ENCODE data around the gene UAP1.

DNA sequence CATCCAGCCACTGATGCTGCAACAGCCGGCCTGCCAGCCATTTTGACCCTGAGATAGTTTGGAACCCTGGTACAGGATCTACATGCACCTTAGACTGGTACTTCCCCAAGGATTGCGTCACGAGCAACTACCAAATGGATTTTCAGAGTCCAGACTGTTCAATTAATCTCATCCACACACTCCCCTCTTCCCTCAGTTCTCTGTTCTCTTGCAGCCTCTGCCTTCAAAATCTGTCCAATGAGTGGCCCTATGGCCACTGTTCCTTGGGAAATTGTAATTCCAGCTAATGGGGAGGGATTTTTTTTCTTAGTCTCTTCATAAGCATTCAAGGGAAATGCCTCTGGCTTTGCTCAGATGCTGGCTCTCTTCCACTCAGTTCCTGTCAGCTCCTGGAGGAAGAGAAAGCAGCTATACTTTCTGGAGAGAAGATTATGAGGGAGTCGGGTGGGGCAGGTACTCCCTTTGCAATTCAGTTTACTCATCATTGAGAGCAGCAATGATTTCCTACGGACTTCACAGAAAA lies 19.8 kb upstream of the UAP1 start:
- TF ChIP-seq, protein P1, sequence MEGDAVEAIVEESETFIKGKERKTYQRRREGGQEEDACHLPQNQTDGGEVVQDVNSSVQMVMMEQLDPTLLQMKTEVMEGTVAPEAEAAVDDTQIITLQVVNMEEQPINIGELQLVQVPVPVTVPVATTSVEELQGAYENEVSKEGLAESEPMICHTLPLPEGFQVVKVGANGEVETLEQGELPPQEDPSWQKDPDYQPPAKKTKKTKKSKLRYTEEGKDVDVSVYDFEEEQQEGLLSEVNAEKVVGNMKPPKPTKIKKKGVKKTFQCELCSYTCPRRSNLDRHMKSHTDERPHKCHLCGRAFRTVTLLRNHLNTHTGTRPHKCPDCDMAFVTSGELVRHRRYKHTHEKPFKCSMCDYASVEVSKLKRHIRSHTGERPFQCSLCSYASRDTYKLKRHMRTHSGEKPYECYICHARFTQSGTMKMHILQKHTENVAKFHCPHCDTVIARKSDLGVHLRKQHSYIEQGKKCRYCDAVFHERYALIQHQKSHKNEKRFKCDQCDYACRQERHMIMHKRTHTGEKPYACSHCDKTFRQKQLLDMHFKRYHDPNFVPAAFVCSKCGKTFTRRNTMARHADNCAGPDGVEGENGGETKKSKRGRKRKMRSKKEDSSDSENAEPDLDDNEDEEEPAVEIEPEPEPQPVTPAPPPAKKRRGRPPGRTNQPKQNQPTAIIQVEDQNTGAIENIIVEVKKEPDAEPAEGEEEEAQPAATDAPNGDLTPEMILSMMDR (conservative IDR thresholded peaks at IDR 0.05; ENCODE audit: low read length): no peak
- TF ChIP-seq EZH2phosphoT487 (IDR thresholded peaks at IDR 0.05; ENCODE audit: borderline replicate concordance, low read depth, low read length): no peak

Measured in OCI-LY7 (cell line).